Aorta (tissue), 5 donors: ENCODE data around the gene VWA8. TPM values are rescaled to one million over a fixed set of nuclear protein-coding genes. Genes with fewer than 3 reads are reported as not detected.
A peak's percentile ranks its signal among the peaks of the same experiment; 100 is the strongest.
"Not testable (repeated sequence)": the region's sequence is repeated elsewhere in the genome, so short reads cannot be mapped to it uniquely, and the experiment has no call there.

Source experiments
- ATAC-seq: fragments of 200-7000 bp; cut with Tn5 transposase; one replicate; pipeline ENCODE4 v1.9.1; 2022; ENCODE audit warnings: moderate library complexity; ENCODE audit not compliant: low FRiP score
- DNase-seq, 2 donors: peaks; one replicate each; pipeline ENCODE4 v3.0.0-alpha.2; 2020
- H3K27ac ChIP-seq, 2 donors: one replicate each; pipeline ENCODE4 v1.5.1; 2013; ENCODE audit warnings: low read length in 2 of 2, mild to moderate bottlenecking in 2 of 2, moderate library complexity in 2 of 2, control low read depth in 1 of 2, inconsistent platforms in 1 of 2, low read depth in 1 of 2
- H3K27me3 ChIP-seq, 2 donors: one replicate each; pipeline ENCODE4 v1.6.1; 2013; ENCODE audit warnings: control low read depth in 1 of 2, low read length in 1 of 2, mild to moderate bottlenecking in 1 of 2, moderate library complexity in 1 of 2; ENCODE audit not compliant: insufficient read depth in 2 of 2, control insufficient read depth in 1 of 2
- H3K36me3 ChIP-seq, 2 donors: one replicate each; pipeline ENCODE4 v1.6.1; 2013; ENCODE audit warnings: control low read depth in 1 of 2, low read length in 1 of 2, mild to moderate bottlenecking in 1 of 2; ENCODE audit not compliant: insufficient read depth in 2 of 2, control insufficient read depth in 1 of 2
- H3K4me1 ChIP-seq, 2 donors: one replicate each; pipeline ENCODE4 v1.6.1; 2013; ENCODE audit warnings: low read length in 2 of 2, control low read depth in 1 of 2, mild to moderate bottlenecking in 1 of 2, moderate library complexity in 1 of 2; ENCODE audit not compliant: insufficient read depth in 2 of 2, control insufficient read depth in 1 of 2
- H3K4me3 ChIP-seq, 2 donors: one replicate each; pipeline ENCODE4 v1.5.1; 2013; ENCODE audit warnings: low read length in 2 of 2, control low read depth in 1 of 2, mild to moderate bottlenecking in 1 of 2
- H3K9me3 ChIP-seq: one replicate; pipeline ENCODE4 v1.6.1; 2013; ENCODE audit warnings: mild to moderate bottlenecking, low read length; ENCODE audit not compliant: control insufficient read depth
- WGBS, 2 donors: extraction: QIAGEN DNeasy Blood & Tissue Kit; methylation state at CpG; one replicate each; pipeline ENCODE4 v1.1.7; 2013; 5-methylcytosine and 5-hydroxymethylcytosine counted together
- intact Hi-C, 2 donors: fragments of 100-400 bp; cut with DNase I; formaldehyde crosslinking; loops; one replicate each; pipeline versions ENCODE4 v1.14.2 to v1.15.0; 2022
- polyA plus RNA-seq, 2 donors: library from polyadenylated mRNA; stranded (reverse); fragments of 200-250 nt; gene quantifications; one replicate each; pipeline ENCODE4 v1.2.3, GENCODE V29; 2013
- total RNA-seq, 2 donors: library from RNA; stranded (reverse); fragmentation: NEBNext Ultra II Directional; extraction: Animal tissue kit (Norgen Biotek cat#: 25700); gene quantifications; one replicate each; pipeline ENCODE4 v1.2.1, GENCODE V29; 2021
- donor health status: healthy with polysubstance abuse.
- donor health status: Bipolar disorder and iron deficiency.
- donor health status: DM: no; HTN: no; CAD: no.
- donor health status: DM: no; HTN: no; CAD: no.
- donor health status: DM: yes; HTN: yes; CAD: no.

Gene VWA8
- total and polyA plus RNA-seq, 4 donors = 1.9 to 18.2 (median 9.8) TPM

DNA sequence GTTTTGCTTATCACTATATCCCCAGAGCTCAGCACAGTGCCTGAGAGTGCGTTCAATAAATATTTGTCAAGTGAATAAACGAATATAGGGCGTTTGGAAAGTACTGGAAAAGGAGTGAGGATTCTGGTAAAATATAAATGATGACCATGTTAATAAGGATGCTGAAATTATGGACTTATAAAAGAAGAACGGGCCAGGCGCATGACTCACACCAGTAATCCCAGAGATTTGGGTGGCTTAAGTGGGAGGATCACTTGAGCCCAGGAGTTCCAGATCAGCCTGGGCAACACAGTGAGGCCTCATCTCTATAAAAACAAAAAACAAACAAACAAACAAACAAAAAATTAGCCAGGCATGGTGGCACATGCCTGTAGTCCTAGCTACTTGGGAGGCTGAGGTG is 198.1 kb downstream of the VWA8 start:
- Histone ChIP-seq H3K4me1 (no peaks in the 10 kb centered on the region), H3K9me3 (no peaks in the 10 kb centered on the region), H3K27ac (no peak overlapping the region), H3K36me3 (no peaks in the 10 kb centered on the region), H3K27me3 (no peaks in the 10 kb centered on the region), H3K4me3 (no peak overlapping the region)
- WGBS, 2 donors = 97 to 98% methylated on average over 5 of the region's 5 CpGs
- ATAC-seq (no peak), DNase-seq (no peak)
- intact Hi-C loops = no loop called here

DNA sequence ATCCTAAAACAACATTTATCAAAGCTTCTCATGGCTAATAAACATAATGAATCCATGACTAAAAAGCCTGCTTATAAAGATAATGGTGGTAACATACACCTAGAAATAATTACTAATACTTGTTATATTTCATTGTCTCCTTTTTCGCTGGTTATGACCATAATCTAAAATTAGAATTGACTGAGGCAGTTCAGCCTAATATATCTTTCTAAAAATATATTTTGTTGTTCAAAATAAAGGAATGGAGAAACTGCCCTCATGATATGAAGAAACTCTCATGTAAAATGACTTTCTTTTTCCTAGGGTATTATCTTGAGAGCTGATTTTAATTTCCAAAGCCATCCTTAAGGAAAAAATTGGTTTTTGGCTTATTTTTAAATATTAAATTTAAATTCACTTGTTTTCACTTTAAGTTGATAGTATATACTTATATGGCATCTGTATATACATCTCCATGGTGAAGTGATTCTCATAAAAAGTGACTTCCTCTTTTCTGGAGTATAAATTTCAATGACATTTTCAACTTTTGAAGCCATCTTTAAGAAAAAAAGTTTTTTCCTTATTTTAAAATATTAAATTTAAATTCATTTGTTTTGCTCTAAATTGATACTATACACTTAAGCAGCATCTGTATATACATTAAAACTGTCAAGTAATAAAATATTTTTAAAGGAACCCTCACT is 204.6 kb downstream of the VWA8 start:
- no peaks in the 10 kb centered on the region for H3K9me3 ChIP-seq
- H3K4me1 ChIP-seq = peaks cover 0 to 2% of the 10 kb centered on the region in 2 donors
- no peak overlapping the region for H3K27ac ChIP-seq
- DNase-seq (no peak), ATAC-seq (no peak)
- H3K36me3 ChIP-seq = no peaks in the 10 kb centered on the region
- 49 to 54% methylated on average over 1 of the region's 1 CpG for WGBS, 2 donors
- H3K4me3 ChIP-seq = no peak overlapping the region
- H3K27me3 ChIP-seq = no peaks in the 10 kb centered on the region
- intact Hi-C loops = no loop called here

DNA sequence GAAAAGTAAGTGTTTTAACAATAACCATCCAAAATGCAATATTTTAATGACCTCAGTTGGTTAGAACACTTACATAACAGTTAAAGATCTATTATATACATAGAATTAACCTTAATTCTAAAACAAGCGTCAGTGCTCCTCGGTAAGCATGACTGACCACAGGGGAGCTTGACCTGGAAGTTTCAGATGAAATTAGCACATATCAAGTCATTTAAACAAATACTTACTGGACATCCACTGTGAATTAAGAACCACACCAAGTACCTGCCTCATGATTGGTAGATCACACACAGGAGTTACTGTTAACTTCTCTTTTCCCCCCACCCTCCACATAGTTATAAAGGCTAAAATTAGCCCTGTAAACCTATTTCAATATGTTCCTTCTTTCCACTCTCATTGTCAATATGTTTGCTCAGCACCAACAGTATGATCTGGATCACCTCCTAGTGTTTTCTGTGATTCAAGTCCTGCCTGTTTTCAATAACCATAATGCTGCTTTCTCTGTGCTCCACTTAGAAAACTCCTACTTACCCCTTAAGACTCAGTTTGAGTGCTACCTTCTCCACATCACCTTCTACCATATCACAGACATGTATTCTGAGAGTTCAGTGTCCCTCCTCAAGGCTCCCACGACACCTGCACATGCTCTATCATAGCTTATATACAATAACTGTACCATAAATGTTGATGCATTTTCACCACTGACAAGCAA is 209.0 kb downstream of the VWA8 start:
- H3K27ac ChIP-seq = no peak overlapping the region

DNA sequence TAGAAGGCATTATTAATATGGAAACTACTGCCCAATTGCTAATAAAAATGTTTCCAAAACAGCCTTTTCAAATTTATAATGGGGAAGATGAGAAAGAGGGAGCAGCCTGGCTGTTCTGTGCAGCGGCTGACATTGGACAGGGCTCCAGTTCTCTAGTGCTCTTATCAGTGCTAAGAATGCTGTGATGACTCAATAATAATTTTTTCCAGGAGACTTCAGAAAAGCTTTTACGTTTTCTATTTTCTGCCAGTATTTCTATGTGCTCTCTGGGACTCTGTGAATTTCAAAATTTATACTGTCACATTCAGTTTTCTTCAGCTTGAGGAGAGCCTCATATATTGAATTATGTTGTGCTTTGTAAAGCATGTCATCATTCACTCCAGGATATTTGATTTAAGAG is 209.6 kb downstream of the VWA8 start:
- Histone ChIP-seq H3K27me3 (no peaks in the 10 kb centered on the region), H3K4me3 (no peak overlapping the region), H3K4me1 (peaks cover 0 to 2% of the 10 kb centered on the region in 2 donors), H3K27ac (no peak overlapping the region), H3K36me3 (no peaks in the 10 kb centered on the region), H3K9me3 (no peaks in the 10 kb centered on the region)
- 5 to 9% methylated on average over 2 of the region's 2 CpGs for WGBS, 2 donors
- intact Hi-C loops = no loop called here
- DNase-seq = peak in 1 of 2 donors; percentile 60
- ATAC-seq = peak; percentile 85

More for the DNA sequence above, 209.0 kb downstream of the VWA8 start:
- no peaks in the 10 kb centered on the region for H3K27me3 ChIP-seq
- no peaks in the 10 kb centered on the region for H3K9me3 ChIP-seq
- no peak for DNase-seq
- intact Hi-C loops = no loop called here
- H3K4me1 ChIP-seq = peaks cover 0 to 2% of the 10 kb centered on the region in 2 donors
- no peaks in the 10 kb centered on the region for H3K36me3 ChIP-seq
- WGBS, 2 donors = 68 to 81% methylated on average over 3 of the region's 3 CpGs
- no peak overlapping the region for H3K4me3 ChIP-seq
- no peak for ATAC-seq

DNA sequence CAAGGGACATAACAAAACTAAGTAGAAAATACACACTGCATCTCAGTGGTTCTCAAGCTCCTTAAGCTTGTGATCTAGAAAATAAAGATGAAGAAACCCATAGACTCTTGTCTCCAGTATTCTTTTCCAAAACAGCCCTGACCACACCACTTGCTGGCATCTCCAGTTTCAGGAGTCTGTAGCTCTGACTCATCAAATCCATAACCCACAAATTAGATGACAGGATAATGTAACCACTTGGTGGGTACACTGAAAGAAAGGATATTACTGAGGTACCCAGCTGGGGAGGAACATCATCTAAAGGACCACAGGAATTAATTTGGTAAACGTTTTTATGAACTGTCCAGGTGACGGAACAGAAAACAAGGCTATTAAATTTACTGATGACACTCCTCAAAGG is 214.7 kb downstream of the VWA8 start:
- Histone ChIP-seq H3K4me3 (no peak overlapping the region), H3K36me3 (no peaks in the 10 kb centered on the region), H3K27me3 (no peaks in the 10 kb centered on the region), H3K9me3 (no peaks in the 10 kb centered on the region), H3K27ac (no peak overlapping the region), H3K4me1 (no peaks in the 10 kb centered on the region)
- no peak for DNase-seq
- intact Hi-C loops = no loop called here
- 93 to 94% methylated on average over 2 of the region's 2 CpGs for WGBS, 2 donors
- no peak for ATAC-seq

DNA sequence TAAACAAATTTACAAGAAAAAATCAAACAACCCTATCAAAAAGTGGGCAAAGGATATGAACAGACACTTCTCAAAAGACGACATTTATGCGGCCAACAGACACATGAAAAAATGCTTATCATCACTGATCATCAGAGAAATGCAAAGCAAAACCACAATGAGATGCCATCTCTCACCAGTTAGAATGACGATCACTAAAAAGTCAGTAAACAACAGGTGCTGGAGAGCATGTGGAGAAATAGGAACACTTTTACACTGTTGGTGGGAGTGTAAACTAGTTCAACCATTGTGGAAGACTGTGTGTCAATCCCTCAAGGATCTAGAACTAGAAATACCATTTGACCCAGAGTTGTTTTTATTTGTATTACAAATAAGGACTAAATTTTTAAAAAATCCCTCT is 215.4 kb downstream of the VWA8 start:
- WGBS, 2 donors = 95 to 96% methylated on average over 3 of the region's 3 CpGs
- ATAC-seq, H3K4me3 ChIP-seq, H3K9me3 ChIP-seq, H3K27me3 ChIP-seq, H3K36me3 ChIP-seq, intact Hi-C loops, DNase-seq, H3K4me1 ChIP-seq, H3K27ac ChIP-seq: not testable (repeated sequence)

DNA sequence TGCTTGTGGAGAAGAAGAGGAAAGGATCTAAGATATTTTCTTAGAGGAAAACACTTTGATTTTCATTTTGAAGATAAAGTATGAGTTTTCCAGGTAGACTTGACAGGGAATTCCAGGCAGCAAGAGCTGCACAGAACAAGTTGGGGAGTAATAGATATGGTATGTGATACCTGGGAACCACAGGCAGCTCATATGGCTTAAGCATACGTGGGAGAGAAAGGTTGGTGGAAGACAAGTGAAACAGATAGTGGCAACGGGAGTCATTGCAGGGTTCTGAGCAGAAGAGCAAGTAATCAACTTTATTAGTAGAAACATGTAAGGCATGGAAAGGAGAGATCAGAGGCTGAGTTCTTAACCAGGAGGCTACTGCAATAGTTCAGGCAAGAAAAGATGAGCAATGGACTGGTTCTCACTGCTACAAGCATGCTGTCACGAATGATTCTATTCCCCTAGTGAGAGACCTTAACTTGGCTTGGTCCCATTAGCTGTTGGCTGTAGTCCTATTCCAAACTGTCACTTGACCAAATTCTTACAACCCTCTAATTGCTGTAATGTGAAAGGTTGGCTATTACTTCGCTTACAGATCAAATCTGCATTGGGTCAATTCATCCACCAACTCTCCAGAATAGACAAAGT is 217.9 kb downstream of the VWA8 start:
- WGBS, 2 donors = 73 to 75% methylated on average over 4 of the region's 4 CpGs
- Histone ChIP-seq H3K36me3 (no peaks in the 10 kb centered on the region), H3K27ac (no peak overlapping the region), H3K27me3 (no peaks in the 10 kb centered on the region), H3K4me3 (no peak overlapping the region), H3K4me1 (peaks cover 0 to 1% of the 10 kb centered on the region in 2 donors), H3K9me3 (no peaks in the 10 kb centered on the region)
- intact Hi-C loops = no loop called here
- DNase-seq = no peak
- ATAC-seq = no peak

DNA sequence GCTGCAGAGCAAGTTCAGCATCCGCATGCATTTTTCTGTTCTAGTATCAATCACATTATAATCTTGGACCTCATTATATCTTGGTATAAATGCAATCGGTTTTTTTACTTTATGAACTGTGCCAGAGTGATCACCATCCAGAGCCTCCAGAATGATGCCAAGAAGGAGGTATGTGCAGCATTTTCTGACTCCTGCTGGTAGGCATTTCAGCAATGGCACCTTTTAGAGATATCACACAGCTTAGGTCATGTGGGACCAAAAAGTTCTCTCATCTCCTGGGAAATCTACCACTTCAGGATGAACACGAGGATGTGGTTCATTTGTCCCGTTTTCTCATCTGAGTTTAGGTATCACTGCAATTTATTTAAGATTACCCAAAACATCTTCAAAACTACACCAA is 220.4 kb downstream of the VWA8 start:
- intact Hi-C loops = no loop called here
- Histone ChIP-seq H3K4me3 (no peak overlapping the region), H3K4me1 (peaks cover 0 to 1% of the 10 kb centered on the region in 2 donors), H3K27me3 (no peaks in the 10 kb centered on the region), H3K36me3 (no peaks in the 10 kb centered on the region), H3K27ac (no peak overlapping the region), H3K9me3 (no peaks in the 10 kb centered on the region)
- DNase-seq = no peak
- ATAC-seq = no peak
- WGBS, 2 donors = 69 to 79% methylated on average over 4 of the region's 4 CpGs
